Tibial nerve (tissue), 3 donors: Measurements from ENCODE around the gene CHST1.

ENCODE experiments used
- CTCF ChIP-seq, 5 experiments: fragments of 200-600 bp in 3 of 5; fragments of 450-650 bp in 2 of 5; sonication (generic) in 3 of 5; IDR thresholded peaks; one replicate each; pipeline ENCODE4 v1.5.1; 2016 to 2019; ENCODE audit warnings: antibody characterized with exemption in 5 of 5, mild to moderate bottlenecking in 3 of 5, moderate library complexity in 2 of 5
- POLR2A ChIP-seq, 2 donors: fragments of 450-650 bp; IDR thresholded peaks; one replicate each; pipeline ENCODE4 v1.6.1; 2017; ENCODE audit warnings: antibody characterized with exemption in 2 of 2, mild to moderate bottlenecking in 2 of 2, moderate library complexity in 2 of 2

- no peak for TF ChIP-seq POLR2A (IDR thresholded peaks at IDR 0.05)
- TF ChIP-seq CTCF (IDR thresholded peaks at IDR 0.05), result no peak
Observed at GRCh38 chr11:45654231-45655011, 11.0 kb downstream of the CHST1 start.
